ENCODE results near the gene APOD. TPM values are rescaled to one million over a fixed set of nuclear protein-coding genes. Genes with fewer than 3 reads are reported as not detected.
A peak's percentile ranks its signal among the peaks of the same experiment; 100 is the strongest.

APOD gene
- total and polyA plus RNA-seq, 9 of the 15 experiments (the other 6 are each of a cell fraction or from before 2014, with no cell fraction given) = 0.18 to 0.50 (median 0.35) TPM; not detected in 1

GRCh38 chr3:195582947-195583346 lies 793 bp downstream of the APOD start:
- no peak overlapping the region for H3K9ac ChIP-seq (ENCODE audit: insufficient read depth in 1 of 2, low read depth in 2 of 2, low read length in 2 of 2)
- intact Hi-C loops (cut with micrococcal nuclease) (no loop called here), in situ Hi-C loops (cut with MboI) (no loop called here)
- CTCF ChIA-PET (ENCODE audit: low intra/inter-chr PET ratio) = no interaction called here
- 39% methylated on average over 9 of the region's 9 CpGs for WGBS (ENCODE audit: insufficient coverage, low coverage, missing lambda C conversion rate)
- peak in 2 of 4 experiments; percentile 38 to 50 for DNase-seq (ENCODE audit: extremely low read depth in 1 of 4, low spot score in 3 of 4)
- peaks cover 14 to 40% of the 10 kb centered on the region in 2 experiments; a peak in 4 of 5 replicates for H3K27me3 ChIP-seq (ENCODE audit: control insufficient read depth in 2 of 2, insufficient read depth in 2 of 2, low read length in 2 of 2)
- H3K4me1 ChIP-seq (replicated peaks in 1 of 2; ENCODE audit: control insufficient read depth in 2 of 2, insufficient read depth in 2 of 2, low read length in 2 of 2) = peaks cover 4 to 16% of the 10 kb centered on the region in 2 experiments
- H3K4me2 ChIP-seq (ENCODE audit: insufficient read depth, low read length) = no peak overlapping the region
- no peaks in the 10 kb centered on the region for H3K79me2 ChIP-seq (ENCODE audit: control insufficient read depth, insufficient read depth, low read length)
- no peak overlapping the region for H3K4me3 ChIP-seq
- BruUV-seq (replicated peaks) = no TSS peak
- H4K20me1 ChIP-seq (replicated peaks; ENCODE audit: control insufficient read depth, insufficient read depth, low read length) = no peaks in the 10 kb centered on the region
- POLR2A ChIA-PET = interaction anchor here (1.5 to 1.7 kb wide), 2 partner anchors 9 to 14 kb away, joined by 4 to 6 read pairs; no protein-coding TSS in a partner anchor
- no peaks in the 10 kb centered on the region for H3K9me3 ChIP-seq (replicated peaks; ENCODE audit: control insufficient read depth, insufficient read depth, low read depth, low read length)
- no peaks in the 10 kb centered on the region for H3K36me3 ChIP-seq (ENCODE audit: control insufficient read depth, insufficient read depth, low read length)
- H3K27ac ChIP-seq (ENCODE audit: extremely low read depth, low read depth, low read length) = no peak overlapping the region
- ATAC-seq = peak; percentile 79
- no peaks in the 10 kb centered on the region for H3K9me1 ChIP-seq (ENCODE audit: control insufficient read depth, insufficient read depth, low read length)
- no peak for FAIRE-seq
- peak overlapping the region; percentile 90; the same call in 1 of the 2 replicates for H2AFZ ChIP-seq (ENCODE audit: low read depth, low read length)
- TF ChIP-seq PHF8 (IDR thresholded peaks at IDR 0.05; ENCODE audit: borderline replicate concordance, low read length) (no peak), FUS (optimal IDR thresholded peaks at IDR 0.05; ENCODE audit: low read depth, low read length) (no peak), TFAM (CRISPR knock-in tag; conservative IDR thresholded peaks at IDR 0.05) (no peak), ELF1 (tag; IDR thresholded peaks at IDR 0.05) (0 out of 2 replicates have a peak, but pooled peaks have one; percentile 29), CBFB (CRISPR knock-in tag; IDR thresholded peaks at IDR 0.05) (no peak)
- TF ChIP-seq, protein P1, sequence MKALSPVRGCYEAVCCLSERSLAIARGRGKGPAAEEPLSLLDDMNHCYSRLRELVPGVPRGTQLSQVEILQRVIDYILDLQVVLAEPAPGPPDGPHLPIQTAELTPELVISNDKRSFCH (CRISPR knock-in tag; IDR thresholded peaks at IDR 0.05) = no peak
- TF ChIP-seq, protein P1 (tag; IDR thresholded peaks at IDR 0.05) = no peak
- TF ChIP-seq, protein P2, sequence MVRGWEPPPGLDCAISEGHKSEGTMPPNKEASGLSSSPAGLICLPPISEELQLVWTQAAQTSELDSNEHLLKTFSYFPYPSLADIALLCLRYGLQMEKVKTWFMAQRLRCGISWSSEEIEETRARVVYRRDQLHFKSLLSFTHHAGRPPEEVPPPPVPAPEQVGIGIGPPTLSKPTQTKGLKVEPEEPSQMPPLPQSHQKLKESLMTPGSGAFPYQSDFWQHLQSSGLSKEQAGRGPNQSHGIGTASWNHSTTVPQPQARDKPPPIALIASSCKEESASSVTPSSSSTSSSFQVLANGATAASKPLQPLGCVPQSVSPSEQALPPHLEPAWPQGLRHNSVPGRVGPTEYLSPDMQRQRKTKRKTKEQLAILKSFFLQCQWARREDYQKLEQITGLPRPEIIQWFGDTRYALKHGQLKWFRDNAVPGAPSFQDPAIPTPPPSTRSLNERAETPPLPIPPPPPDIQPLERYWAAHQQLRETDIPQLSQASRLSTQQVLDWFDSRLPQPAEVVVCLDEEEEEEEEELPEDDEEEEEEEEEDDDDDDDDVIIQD (CRISPR knock-in tag; IDR thresholded peaks at IDR 0.05) = no peak
- TF ChIP-seq, protein P3, sequence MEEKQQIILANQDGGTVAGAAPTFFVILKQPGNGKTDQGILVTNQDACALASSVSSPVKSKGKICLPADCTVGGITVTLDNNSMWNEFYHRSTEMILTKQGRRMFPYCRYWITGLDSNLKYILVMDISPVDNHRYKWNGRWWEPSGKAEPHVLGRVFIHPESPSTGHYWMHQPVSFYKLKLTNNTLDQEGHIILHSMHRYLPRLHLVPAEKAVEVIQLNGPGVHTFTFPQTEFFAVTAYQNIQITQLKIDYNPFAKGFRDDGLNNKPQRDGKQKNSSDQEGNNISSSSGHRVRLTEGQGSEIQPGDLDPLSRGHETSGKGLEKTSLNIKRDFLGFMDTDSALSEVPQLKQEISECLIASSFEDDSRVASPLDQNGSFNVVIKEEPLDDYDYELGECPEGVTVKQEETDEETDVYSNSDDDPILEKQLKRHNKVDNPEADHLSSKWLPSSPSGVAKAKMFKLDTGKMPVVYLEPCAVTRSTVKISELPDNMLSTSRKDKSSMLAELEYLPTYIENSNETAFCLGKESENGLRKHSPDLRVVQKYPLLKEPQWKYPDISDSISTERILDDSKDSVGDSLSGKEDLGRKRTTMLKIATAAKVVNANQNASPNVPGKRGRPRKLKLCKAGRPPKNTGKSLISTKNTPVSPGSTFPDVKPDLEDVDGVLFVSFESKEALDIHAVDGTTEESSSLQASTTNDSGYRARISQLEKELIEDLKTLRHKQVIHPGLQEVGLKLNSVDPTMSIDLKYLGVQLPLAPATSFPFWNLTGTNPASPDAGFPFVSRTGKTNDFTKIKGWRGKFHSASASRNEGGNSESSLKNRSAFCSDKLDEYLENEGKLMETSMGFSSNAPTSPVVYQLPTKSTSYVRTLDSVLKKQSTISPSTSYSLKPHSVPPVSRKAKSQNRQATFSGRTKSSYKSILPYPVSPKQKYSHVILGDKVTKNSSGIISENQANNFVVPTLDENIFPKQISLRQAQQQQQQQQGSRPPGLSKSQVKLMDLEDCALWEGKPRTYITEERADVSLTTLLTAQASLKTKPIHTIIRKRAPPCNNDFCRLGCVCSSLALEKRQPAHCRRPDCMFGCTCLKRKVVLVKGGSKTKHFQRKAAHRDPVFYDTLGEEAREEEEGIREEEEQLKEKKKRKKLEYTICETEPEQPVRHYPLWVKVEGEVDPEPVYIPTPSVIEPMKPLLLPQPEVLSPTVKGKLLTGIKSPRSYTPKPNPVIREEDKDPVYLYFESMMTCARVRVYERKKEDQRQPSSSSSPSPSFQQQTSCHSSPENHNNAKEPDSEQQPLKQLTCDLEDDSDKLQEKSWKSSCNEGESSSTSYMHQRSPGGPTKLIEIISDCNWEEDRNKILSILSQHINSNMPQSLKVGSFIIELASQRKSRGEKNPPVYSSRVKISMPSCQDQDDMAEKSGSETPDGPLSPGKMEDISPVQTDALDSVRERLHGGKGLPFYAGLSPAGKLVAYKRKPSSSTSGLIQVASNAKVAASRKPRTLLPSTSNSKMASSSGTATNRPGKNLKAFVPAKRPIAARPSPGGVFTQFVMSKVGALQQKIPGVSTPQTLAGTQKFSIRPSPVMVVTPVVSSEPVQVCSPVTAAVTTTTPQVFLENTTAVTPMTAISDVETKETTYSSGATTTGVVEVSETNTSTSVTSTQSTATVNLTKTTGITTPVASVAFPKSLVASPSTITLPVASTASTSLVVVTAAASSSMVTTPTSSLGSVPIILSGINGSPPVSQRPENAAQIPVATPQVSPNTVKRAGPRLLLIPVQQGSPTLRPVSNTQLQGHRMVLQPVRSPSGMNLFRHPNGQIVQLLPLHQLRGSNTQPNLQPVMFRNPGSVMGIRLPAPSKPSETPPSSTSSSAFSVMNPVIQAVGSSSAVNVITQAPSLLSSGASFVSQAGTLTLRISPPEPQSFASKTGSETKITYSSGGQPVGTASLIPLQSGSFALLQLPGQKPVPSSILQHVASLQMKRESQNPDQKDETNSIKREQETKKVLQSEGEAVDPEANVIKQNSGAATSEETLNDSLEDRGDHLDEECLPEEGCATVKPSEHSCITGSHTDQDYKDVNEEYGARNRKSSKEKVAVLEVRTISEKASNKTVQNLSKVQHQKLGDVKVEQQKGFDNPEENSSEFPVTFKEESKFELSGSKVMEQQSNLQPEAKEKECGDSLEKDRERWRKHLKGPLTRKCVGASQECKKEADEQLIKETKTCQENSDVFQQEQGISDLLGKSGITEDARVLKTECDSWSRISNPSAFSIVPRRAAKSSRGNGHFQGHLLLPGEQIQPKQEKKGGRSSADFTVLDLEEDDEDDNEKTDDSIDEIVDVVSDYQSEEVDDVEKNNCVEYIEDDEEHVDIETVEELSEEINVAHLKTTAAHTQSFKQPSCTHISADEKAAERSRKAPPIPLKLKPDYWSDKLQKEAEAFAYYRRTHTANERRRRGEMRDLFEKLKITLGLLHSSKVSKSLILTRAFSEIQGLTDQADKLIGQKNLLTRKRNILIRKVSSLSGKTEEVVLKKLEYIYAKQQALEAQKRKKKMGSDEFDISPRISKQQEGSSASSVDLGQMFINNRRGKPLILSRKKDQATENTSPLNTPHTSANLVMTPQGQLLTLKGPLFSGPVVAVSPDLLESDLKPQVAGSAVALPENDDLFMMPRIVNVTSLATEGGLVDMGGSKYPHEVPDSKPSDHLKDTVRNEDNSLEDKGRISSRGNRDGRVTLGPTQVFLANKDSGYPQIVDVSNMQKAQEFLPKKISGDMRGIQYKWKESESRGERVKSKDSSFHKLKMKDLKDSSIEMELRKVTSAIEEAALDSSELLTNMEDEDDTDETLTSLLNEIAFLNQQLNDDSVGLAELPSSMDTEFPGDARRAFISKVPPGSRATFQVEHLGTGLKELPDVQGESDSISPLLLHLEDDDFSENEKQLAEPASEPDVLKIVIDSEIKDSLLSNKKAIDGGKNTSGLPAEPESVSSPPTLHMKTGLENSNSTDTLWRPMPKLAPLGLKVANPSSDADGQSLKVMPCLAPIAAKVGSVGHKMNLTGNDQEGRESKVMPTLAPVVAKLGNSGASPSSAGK (IDR thresholded peaks at IDR 0.05) = no peak
